RWPE2 (cell line): ENCODE data around the gene CGN.

Experiments
- ATAC-seq: fragments of 200-7000 bp; cut with Tn5 transposase; 3 replicates; pipeline ENCODE4 v1.9.1; 2021; ENCODE audit warnings: low read depth
- DNase-seq: peaks from one replicate; pipeline ENCODE4 v3.0.0-alpha.2; 2020; ENCODE audit warnings: low spot score
- H3K27ac ChIP-seq: fragments of 450-650 bp; 2 replicates; pipeline ENCODE4 v1.5.1; 2017; ENCODE audit warnings: mild to moderate bottlenecking; ENCODE audit not compliant: poor library complexity, severe bottlenecking
- H3K27me3 ChIP-seq: fragments of 250-450 bp; sonication (Bioruptor Pico); 2 replicates; pipeline ENCODE4 v1.5.1; 2021; ENCODE audit warnings: mild to moderate bottlenecking, moderate library complexity; ENCODE audit not compliant: insufficient read depth, poor library complexity, severe bottlenecking
- H3K36me3 ChIP-seq: fragments of 250-450 bp; sonication (Bioruptor Pico); 2 replicates; pipeline ENCODE4 v1.5.1; 2020; ENCODE audit warnings: low read depth, mild to moderate bottlenecking, moderate library complexity
- H3K4me1 ChIP-seq: fragments of 250-450 bp; sonication (Bioruptor Pico); 2 replicates; pipeline ENCODE4 v1.5.1; 2021; ENCODE audit warnings: mild to moderate bottlenecking, moderate library complexity; ENCODE audit not compliant: insufficient read depth, poor library complexity, severe bottlenecking
- H3K4me3 ChIP-seq: fragments of 250-450 bp; sonication (Bioruptor Pico); 2 replicates; pipeline ENCODE4 v1.5.1; 2021; ENCODE audit warnings: mild to moderate bottlenecking, moderate library complexity; ENCODE audit not compliant: severe bottlenecking
- H3K9me3 ChIP-seq: fragments of 250-450 bp; sonication (Bioruptor Pico); 2 replicates; pipeline ENCODE4 v1.5.1; 2021; ENCODE audit warnings: mild to moderate bottlenecking, moderate library complexity; ENCODE audit not compliant: severe bottlenecking
- TF ChIP-seq, protein P1 (sequence below): fragments of 450-650 bp; IDR thresholded peaks from one replicate; pipeline ENCODE4 v1.5.1; 2017; ENCODE audit warnings: mild to moderate bottlenecking, moderate library complexity; ENCODE audit not compliant: poor library complexity, severe bottlenecking

CGN gene

DNA sequence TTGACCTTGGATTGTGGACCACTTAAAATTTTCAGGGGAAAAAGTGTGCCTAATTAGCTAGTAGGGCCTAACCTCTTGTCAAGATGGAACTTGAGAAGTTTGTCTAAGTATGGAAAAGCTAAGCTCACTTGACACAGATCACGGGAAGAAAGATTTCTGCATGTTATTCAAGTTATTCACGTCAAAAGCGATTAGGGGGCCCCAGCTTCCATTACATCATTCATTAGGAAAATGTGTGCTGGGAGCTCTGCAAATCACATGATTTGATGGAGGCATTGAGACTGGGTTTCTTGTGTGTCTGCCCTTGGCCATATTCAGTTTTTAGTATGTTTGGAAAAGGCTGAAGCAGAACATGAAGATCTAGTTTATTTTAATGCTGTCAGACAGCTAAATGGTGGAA, 36.4 kb upstream of the CGN start:
- ATAC-seq = no peak
- TF ChIP-seq, protein P1, sequence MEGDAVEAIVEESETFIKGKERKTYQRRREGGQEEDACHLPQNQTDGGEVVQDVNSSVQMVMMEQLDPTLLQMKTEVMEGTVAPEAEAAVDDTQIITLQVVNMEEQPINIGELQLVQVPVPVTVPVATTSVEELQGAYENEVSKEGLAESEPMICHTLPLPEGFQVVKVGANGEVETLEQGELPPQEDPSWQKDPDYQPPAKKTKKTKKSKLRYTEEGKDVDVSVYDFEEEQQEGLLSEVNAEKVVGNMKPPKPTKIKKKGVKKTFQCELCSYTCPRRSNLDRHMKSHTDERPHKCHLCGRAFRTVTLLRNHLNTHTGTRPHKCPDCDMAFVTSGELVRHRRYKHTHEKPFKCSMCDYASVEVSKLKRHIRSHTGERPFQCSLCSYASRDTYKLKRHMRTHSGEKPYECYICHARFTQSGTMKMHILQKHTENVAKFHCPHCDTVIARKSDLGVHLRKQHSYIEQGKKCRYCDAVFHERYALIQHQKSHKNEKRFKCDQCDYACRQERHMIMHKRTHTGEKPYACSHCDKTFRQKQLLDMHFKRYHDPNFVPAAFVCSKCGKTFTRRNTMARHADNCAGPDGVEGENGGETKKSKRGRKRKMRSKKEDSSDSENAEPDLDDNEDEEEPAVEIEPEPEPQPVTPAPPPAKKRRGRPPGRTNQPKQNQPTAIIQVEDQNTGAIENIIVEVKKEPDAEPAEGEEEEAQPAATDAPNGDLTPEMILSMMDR = no peak
- no peak for DNase-seq

DNA sequence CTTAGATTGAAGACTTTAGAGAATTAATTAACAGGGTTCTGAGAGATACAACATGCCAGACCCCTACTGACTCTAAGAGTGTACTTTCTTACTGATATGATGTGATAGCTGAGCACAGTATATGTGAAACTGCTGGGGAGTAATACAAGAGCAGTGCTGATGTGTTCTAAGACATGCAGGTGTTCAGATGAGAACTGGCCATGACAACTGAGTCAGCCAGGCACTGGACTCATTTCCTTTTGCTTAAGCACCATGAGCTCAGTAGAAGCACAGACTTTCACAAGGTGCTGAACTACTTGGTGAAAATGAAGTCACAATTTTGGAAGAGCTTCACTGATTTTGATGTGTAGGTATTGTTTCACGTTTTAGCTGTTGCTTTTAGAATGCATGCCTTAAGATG, 36.0 kb upstream of the CGN start:
- H3K36me3 ChIP-seq = no peaks in the 10 kb centered on the region
- no peaks in the 10 kb centered on the region for H3K4me1 ChIP-seq
- TF ChIP-seq, protein P1 = no peak
- H3K27me3 ChIP-seq = no peaks in the 10 kb centered on the region
- peak; percentile 48; the same call in 1 of the 3 replicates for ATAC-seq
- H3K9me3 ChIP-seq = no peaks in the 10 kb centered on the region
- H3K4me3 ChIP-seq = no peak overlapping the region
- DNase-seq = no peak
- H3K27ac ChIP-seq = no peak overlapping the region

More for the DNA sequence above, 36.4 kb upstream of the CGN start:
- no peaks in the 10 kb centered on the region for H3K27me3 ChIP-seq
- no peaks in the 10 kb centered on the region for H3K4me1 ChIP-seq
- no peak overlapping the region for H3K27ac ChIP-seq
- H3K9me3 ChIP-seq = no peaks in the 10 kb centered on the region
- no peak overlapping the region for H3K4me3 ChIP-seq
- no peaks in the 10 kb centered on the region for H3K36me3 ChIP-seq

DNA sequence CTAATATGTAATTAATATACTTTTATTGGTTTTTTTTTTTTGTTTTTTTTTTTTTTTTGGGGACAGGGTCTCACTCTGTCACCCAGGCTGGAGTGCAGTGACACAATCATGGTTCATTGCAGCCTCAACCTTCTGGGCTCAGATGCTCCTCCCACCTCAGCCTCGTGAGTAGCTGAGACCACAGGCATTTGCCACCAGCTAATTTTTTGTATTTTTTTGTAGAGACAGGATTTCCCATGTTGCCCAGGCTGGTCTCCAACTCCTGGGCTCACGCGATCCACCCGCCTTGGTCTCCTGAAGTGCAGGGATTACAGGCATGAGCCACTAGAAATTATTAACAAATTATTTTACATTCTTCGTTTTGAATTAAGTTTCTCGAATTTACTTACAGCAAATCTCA, 35.1 kb upstream of the CGN start:
- TF ChIP-seq, protein P1 = no peak
- no peaks in the 10 kb centered on the region for H3K9me3 ChIP-seq
- no peaks in the 10 kb centered on the region for H3K4me1 ChIP-seq
- DNase-seq (no peak), ATAC-seq (no peak)
- no peaks in the 10 kb centered on the region for H3K36me3 ChIP-seq
- H3K27ac ChIP-seq = no peak overlapping the region
- no peaks in the 10 kb centered on the region for H3K27me3 ChIP-seq
- no peak overlapping the region for H3K4me3 ChIP-seq

DNA sequence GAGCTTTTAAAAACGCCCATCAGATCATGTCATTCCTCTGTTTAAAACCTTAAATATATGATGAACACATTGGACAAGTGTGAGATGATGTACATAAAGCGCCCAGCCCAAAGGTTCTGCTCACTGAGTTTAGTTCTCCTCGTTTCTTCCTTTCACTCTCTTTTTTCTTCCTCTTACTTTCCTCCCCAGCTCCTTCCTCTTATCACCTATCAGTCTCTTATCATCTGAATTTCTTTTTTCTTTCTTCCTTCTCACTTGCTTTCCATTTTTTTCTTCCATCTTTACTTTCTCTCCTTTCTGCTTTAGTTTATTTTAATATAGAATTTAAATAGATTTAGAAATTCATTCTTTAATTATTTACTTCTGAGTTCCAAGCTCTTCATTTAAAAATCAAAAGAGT, 34.1 kb upstream of the CGN start:
- no peaks in the 10 kb centered on the region for H3K27me3 ChIP-seq
- DNase-seq (no peak), ATAC-seq (no peak)
- H3K36me3 ChIP-seq = no peaks in the 10 kb centered on the region
- H3K9me3 ChIP-seq = no peaks in the 10 kb centered on the region
- H3K4me1 ChIP-seq = no peaks in the 10 kb centered on the region
- TF ChIP-seq, protein P1 = no peak
- no peak overlapping the region for H3K27ac ChIP-seq
- no peak overlapping the region for H3K4me3 ChIP-seq

DNA sequence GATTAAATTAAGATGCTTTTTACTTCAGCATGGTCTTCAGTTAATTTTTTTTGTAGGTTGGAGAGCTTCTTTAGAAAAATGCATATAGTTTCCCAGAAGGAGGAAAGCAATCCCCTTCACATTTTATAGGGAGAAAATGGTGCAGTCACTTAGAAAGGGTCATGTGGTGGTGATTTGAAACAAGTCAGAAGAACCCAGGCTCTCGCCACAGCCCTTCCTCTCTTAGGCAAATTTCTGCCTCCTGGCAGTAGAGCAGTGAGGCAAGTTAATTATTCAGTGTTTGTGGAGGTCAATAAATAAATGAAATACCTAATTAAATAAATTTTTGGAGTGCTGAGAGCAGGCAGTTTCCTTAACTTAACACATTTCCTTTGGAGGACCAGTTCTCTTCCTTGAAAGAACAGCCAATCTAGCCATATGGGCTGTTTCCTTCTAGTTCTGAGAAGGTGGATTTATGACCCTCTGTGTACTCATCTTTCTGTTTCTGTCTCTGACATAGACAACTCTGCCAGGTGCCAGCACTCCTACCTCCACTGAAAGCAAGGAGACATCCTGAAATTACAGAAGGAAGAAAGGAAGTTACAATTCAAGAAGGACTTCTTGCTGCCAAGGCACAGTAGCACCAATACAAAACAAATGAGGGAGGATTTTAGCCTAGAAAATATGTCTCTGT, 32.9 kb upstream of the CGN start:
- TF ChIP-seq, protein P1 = no peak
- Histone ChIP-seq H3K36me3 (no peaks in the 10 kb centered on the region), H3K4me1 (no peaks in the 10 kb centered on the region), H3K4me3 (no peak overlapping the region), H3K27ac (no peak overlapping the region), H3K9me3 (no peaks in the 10 kb centered on the region), H3K27me3 (no peaks in the 10 kb centered on the region)
- DNase-seq (no peak), ATAC-seq (no peak)
